H9 (cell line): ENCODE measurements around the gene GATA3. TPM values are rescaled to one million over a fixed set of nuclear protein-coding genes. Genes with fewer than 3 reads are reported as not detected.
A peak's percentile ranks its signal among the peaks of the same experiment; 100 is the strongest.

ENCODE experiments used
- DNase-seq: peaks from one replicate; pipeline ENCODE4 v3.0.0-alpha.2; 2017
- H2AFZ ChIP-seq: one replicate; pipeline ENCODE4 v1.6.1; 2013; ENCODE audit warnings: mild to moderate bottlenecking, low read length, control low read depth, moderate library complexity
- H2AK5ac ChIP-seq: 2 replicates; pipeline ENCODE4 v1.6.1; 2013; ENCODE audit warnings: low read length, control low read depth, mixed read lengths; ENCODE audit not compliant: insufficient read length
- H2BK120ac ChIP-seq: one replicate; pipeline ENCODE4 v1.6.1; 2013; ENCODE audit warnings: low read depth, mild to moderate bottlenecking, low read length, control low read depth, inconsistent platforms; ENCODE audit not compliant: poor library complexity, severe bottlenecking
- H2BK12ac ChIP-seq: 2 replicates; pipeline ENCODE4 v1.6.1; 2013; ENCODE audit warnings: low read length, control low read depth, mixed read lengths, low read depth; ENCODE audit not compliant: insufficient read length
- H2BK15ac ChIP-seq: 2 replicates; pipeline ENCODE4 v1.6.1; 2013; ENCODE audit warnings: low read depth, low read length, control low read depth
- H2BK20ac ChIP-seq: one replicate; pipeline ENCODE4 v1.6.1; 2013; ENCODE audit warnings: low read depth, mild to moderate bottlenecking, low read length, control low read depth, inconsistent platforms; ENCODE audit not compliant: poor library complexity, severe bottlenecking
- H2BK5ac ChIP-seq: 2 replicates; pipeline ENCODE4 v1.6.1; 2013; ENCODE audit warnings: low read length, control low read depth, mixed read lengths; ENCODE audit not compliant: insufficient read length
- H3K14ac ChIP-seq: 2 replicates; pipeline ENCODE4 v1.6.1; 2013; ENCODE audit warnings: low read length, control low read depth; ENCODE audit not compliant: insufficient read depth
- H3K18ac ChIP-seq: 2 replicates; pipeline ENCODE4 v1.6.1; 2013; ENCODE audit warnings: low read depth, mild to moderate bottlenecking, mixed read lengths, low read length, control low read depth; ENCODE audit not compliant: insufficient read length
- H3K23ac ChIP-seq: 2 replicates; pipeline ENCODE4 v1.6.1; 2013; ENCODE audit warnings: low read length, control low read depth, mixed read lengths, low read depth; ENCODE audit not compliant: insufficient read length
- H3K23me2 ChIP-seq: 2 replicates; pipeline ENCODE4 v1.6.1; 2013; ENCODE audit warnings: low read depth, mild to moderate bottlenecking, mixed read lengths, low read length, control low read depth; ENCODE audit not compliant: insufficient read length, poor library complexity, severe bottlenecking
- H3K27ac ChIP-seq: 2 replicates; pipeline ENCODE4 v1.5.1; 2013; ENCODE audit warnings: low read length, control low read depth, mixed read lengths, low read depth; ENCODE audit not compliant: insufficient read length
- H3K27me3 ChIP-seq: 2 replicates; pipeline ENCODE4 v1.6.1; 2013; ENCODE audit warnings: low read length, control low read depth, inconsistent platforms; ENCODE audit not compliant: insufficient read depth
- H3K4ac ChIP-seq: 2 replicates; pipeline ENCODE4 v1.6.1; 2013; ENCODE audit warnings: low read depth, mild to moderate bottlenecking, control low read depth, inconsistent platforms, low read length, moderate library complexity
- H3K4me1 ChIP-seq: 2 replicates; pipeline ENCODE4 v1.6.1; 2013; ENCODE audit warnings: low read length, control low read depth, inconsistent platforms; ENCODE audit not compliant: insufficient read depth
- H3K4me2 ChIP-seq: 2 replicates; pipeline ENCODE4 v1.6.1; 2013; ENCODE audit warnings: low read length, control low read depth, mixed read lengths; ENCODE audit not compliant: insufficient read length, insufficient read depth
- H3K56ac ChIP-seq: 2 replicates; pipeline ENCODE4 v1.6.1; 2013; ENCODE audit warnings: low read depth, mild to moderate bottlenecking, mixed read lengths, low read length, control low read depth; ENCODE audit not compliant: insufficient read length
- H3K79me1 ChIP-seq: 2 replicates; pipeline ENCODE4 v1.6.1; 2013; ENCODE audit warnings: low read depth, mild to moderate bottlenecking, moderate library complexity, low read length, control low read depth, inconsistent platforms; ENCODE audit not compliant: insufficient read depth, poor library complexity, severe bottlenecking
- H3K79me2 ChIP-seq: 2 replicates; pipeline ENCODE4 v1.6.1; 2013; ENCODE audit warnings: low read length, control low read depth, inconsistent platforms; ENCODE audit not compliant: insufficient read depth
- H3K9ac ChIP-seq: 2 replicates; pipeline ENCODE4 v1.6.1; 2013; ENCODE audit warnings: low read length, control low read depth, mixed read lengths; ENCODE audit not compliant: insufficient read length; ENCODE audit errors: extremely low read depth
- H3K9me3 ChIP-seq: one replicate; pipeline ENCODE4 v1.6.1; 2013; ENCODE audit warnings: low read depth, low read length, inconsistent platforms; ENCODE audit not compliant: control insufficient read depth
- H3T11ph ChIP-seq: one replicate; pipeline ENCODE4 v1.6.1; 2013; ENCODE audit warnings: mild to moderate bottlenecking, low read length, control low read depth, inconsistent platforms
- H4K20me1 ChIP-seq: one replicate; pipeline ENCODE4 v1.6.1; 2013; ENCODE audit not compliant: control insufficient read depth, insufficient read length, insufficient read depth
- H4K5ac ChIP-seq: 2 replicates; pipeline ENCODE4 v1.6.1; 2013; ENCODE audit warnings: low read depth, mild to moderate bottlenecking, mixed read lengths, low read length, control low read depth; ENCODE audit not compliant: insufficient read length
- H4K8ac ChIP-seq: replicated peaks from 2 replicates; pipeline ENCODE4 v1.6.1; 2013; ENCODE audit warnings: low read length, control low read depth, mixed read lengths, low read depth; ENCODE audit not compliant: insufficient read length
- H4K91ac ChIP-seq: 2 replicates; pipeline ENCODE4 v1.6.1; 2013; ENCODE audit warnings: low read depth, mild to moderate bottlenecking, moderate library complexity, mixed read lengths, low read length, control low read depth; ENCODE audit not compliant: insufficient read length
- H3K27ac Mint-ChIP-seq, 3 experiments: 2 replicates in 2 of 3; 3 replicates in 1 of 3; pipeline ENCODE4 v1.8.0; 2020 to 2021; ENCODE audit warnings: mixed read lengths in 3 of 3, mild to moderate bottlenecking in 1 of 3, moderate library complexity in 1 of 3
- H3K27me3 Mint-ChIP-seq: 2 replicates; pipeline ENCODE4 v1.8.0; 2021; ENCODE audit warnings: low read depth, mild to moderate bottlenecking, moderate library complexity, mixed read lengths
- H3K36me3 Mint-ChIP-seq, 3 experiments: 2 replicates in 2 of 3; 3 replicates in 1 of 3; pipeline ENCODE4 v1.8.0; 2020 to 2021; ENCODE audit warnings: low read depth in 3 of 3, mixed read lengths in 3 of 3; ENCODE audit not compliant: insufficient read depth in 1 of 3
- H3K4me1 Mint-ChIP-seq, 2 experiments: 2 replicates each; pipeline ENCODE4 v1.8.0; 2020; ENCODE audit warnings: mixed read lengths in 2 of 2
- H3K4me3 Mint-ChIP-seq, 2 experiments: 2 replicates in 1 of 2; 3 replicates in 1 of 2; pipeline ENCODE4 v1.8.0; 2020 to 2021; ENCODE audit warnings: mild to moderate bottlenecking in 2 of 2, mixed read lengths in 2 of 2, moderate library complexity in 1 of 2
- H3K9me3 Mint-ChIP-seq, 2 experiments: 2 replicates in 1 of 2; 3 replicates in 1 of 2; pipeline ENCODE4 v1.8.0; 2020; ENCODE audit warnings: mild to moderate bottlenecking in 2 of 2, mixed read lengths in 2 of 2, moderate library complexity in 1 of 2
- WGBS: extraction: QIAGEN DNeasy Blood & Tissue Kit; methylation state at CpG from one replicate; pipeline ENCODE4 v1.1.7; 2013; ENCODE audit warnings: missing lambda C conversion rate, low lambda C conversion rate, mixed read lengths; ENCODE audit not compliant: insufficient read length; ENCODE audit errors: extremely low coverage; 5-methylcytosine and 5-hydroxymethylcytosine counted together
- total RNA-seq: library from RNA; stranded (reverse); gene quantifications from 2 replicates; pipeline ENCODE4 v1.2.1, GENCODE V29; 2021
- TF ChIP-seq, protein P1 (sequence below): fragments of 200-600 bp; sonication (generic); conservative IDR thresholded peaks from 3 replicates; pipeline ENCODE4 v1.8.0; 2021; ENCODE audit warnings: antibody characterized with exemption, mild to moderate bottlenecking

GATA3 gene
- total RNA-seq, 1 experiment from 2014 or later: 0.31 TPM

DNA sequence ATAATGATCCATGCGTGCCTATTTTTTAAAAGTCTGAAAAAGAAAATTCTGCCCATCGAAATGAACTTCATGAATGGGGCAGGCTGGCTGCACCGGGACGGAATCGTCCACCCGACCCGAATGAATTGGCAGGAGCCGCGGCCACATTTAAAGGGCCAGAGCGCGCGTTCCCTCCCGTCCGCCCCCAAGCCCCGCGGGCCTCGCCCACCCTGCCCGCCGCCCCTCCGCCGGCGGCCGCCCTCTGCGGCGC, 319 bp upstream of the GATA3 start:
- H3K23me2 ChIP-seq: peaks cover 44% of the 10 kb centered on the region
- peaks cover 10% of the 10 kb centered on the region; the same call in 1 of the 2 replicates for H3K4me1 ChIP-seq
- H2BK120ac ChIP-seq: no peak overlapping the region
- no peak overlapping the region for H3K14ac ChIP-seq
- WGBS: no CpG with 5 or more reads among the region's 25 CpGs
- H4K5ac ChIP-seq: no peak overlapping the region
- H3K23ac ChIP-seq: no peak overlapping the region
- H2BK5ac ChIP-seq: no peak overlapping the region
- peaks cover 85% of the 10 kb centered on the region for H3K27me3 ChIP-seq
- H3K9me3 Mint-ChIP-seq: no peaks in the 10 kb centered on the region; a peak in 1 of 5 replicates
- H3K4me2 ChIP-seq: peak overlapping the region; percentile 74
- H2BK12ac ChIP-seq: no peak overlapping the region
- H2AFZ ChIP-seq: no peak overlapping the region
- H3K79me1 ChIP-seq: no peaks in the 10 kb centered on the region
- no peak for DNase-seq
- H4K20me1 ChIP-seq: no peaks in the 10 kb centered on the region
- no peak overlapping the region for H3K27ac Mint-ChIP-seq
- H3K79me2 ChIP-seq: no peaks in the 10 kb centered on the region
- peak overlapping the region; percentile 58 to 84 for H3K4me3 Mint-ChIP-seq
- H3K36me3 Mint-ChIP-seq: no peaks in the 10 kb centered on the region
- no peak overlapping the region for H2AK5ac ChIP-seq
- H3K27ac ChIP-seq: no peak overlapping the region
- H3K56ac ChIP-seq: no peak overlapping the region
- no peak overlapping the region for H2BK20ac ChIP-seq
- no peak overlapping the region for H4K91ac ChIP-seq
- no peak overlapping the region for H3K18ac ChIP-seq
- H3T11ph ChIP-seq: no peak overlapping the region
- H2BK15ac ChIP-seq: no peak overlapping the region
- H3K9me3 ChIP-seq: no peaks in the 10 kb centered on the region
- no peak overlapping the region for H3K4ac ChIP-seq
- TF ChIP-seq, protein P1, sequence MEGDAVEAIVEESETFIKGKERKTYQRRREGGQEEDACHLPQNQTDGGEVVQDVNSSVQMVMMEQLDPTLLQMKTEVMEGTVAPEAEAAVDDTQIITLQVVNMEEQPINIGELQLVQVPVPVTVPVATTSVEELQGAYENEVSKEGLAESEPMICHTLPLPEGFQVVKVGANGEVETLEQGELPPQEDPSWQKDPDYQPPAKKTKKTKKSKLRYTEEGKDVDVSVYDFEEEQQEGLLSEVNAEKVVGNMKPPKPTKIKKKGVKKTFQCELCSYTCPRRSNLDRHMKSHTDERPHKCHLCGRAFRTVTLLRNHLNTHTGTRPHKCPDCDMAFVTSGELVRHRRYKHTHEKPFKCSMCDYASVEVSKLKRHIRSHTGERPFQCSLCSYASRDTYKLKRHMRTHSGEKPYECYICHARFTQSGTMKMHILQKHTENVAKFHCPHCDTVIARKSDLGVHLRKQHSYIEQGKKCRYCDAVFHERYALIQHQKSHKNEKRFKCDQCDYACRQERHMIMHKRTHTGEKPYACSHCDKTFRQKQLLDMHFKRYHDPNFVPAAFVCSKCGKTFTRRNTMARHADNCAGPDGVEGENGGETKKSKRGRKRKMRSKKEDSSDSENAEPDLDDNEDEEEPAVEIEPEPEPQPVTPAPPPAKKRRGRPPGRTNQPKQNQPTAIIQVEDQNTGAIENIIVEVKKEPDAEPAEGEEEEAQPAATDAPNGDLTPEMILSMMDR: no peak
- no peak overlapping the region for H4K8ac ChIP-seq
- H3K4me1 Mint-ChIP-seq: peaks cover 42 to 57% of the 10 kb centered on the region in 2 experiments
- H3K9ac ChIP-seq: no peak overlapping the region
- H3K27me3 Mint-ChIP-seq: peaks cover 92% of the 10 kb centered on the region
